Calu3 (cell line): ENCODE results near the gene AMOTL1. TPM values are rescaled to one million over a fixed set of nuclear protein-coding genes. Genes with fewer than 3 reads are reported as not detected.

Experiments
- BruUV-seq: library from RNA; stranded (reverse); fragments of 400-500 nt; replicated peaks from 2 replicates; lab custom pipeline; 2021; lab: Mats Ljungman, UMichigan
- CTCF ChIA-PET: fragments of 300-600 bp; sonication (Branson Sonifier 250); formaldehyde crosslinking; loops from one replicate; lab custom pipeline; 2022; ENCODE audit warnings: antibody characterized with exemption; lab: Charles Lee
- DNase-seq: peaks from one replicate; pipeline ENCODE4 v3.0.0; 2022
- H3K27ac Mint-ChIP-seq: one replicate; pipeline ENCODE4 v1.8.0; 2022; ENCODE audit warnings: mixed read lengths; ENCODE audit not compliant: unreplicated experiment
- H3K27me3 Mint-ChIP-seq: one replicate; pipeline ENCODE4 v1.8.0; 2022; ENCODE audit warnings: mixed read lengths; ENCODE audit not compliant: unreplicated experiment
- H3K36me3 Mint-ChIP-seq: one replicate; pipeline ENCODE4 v1.8.0; 2022; ENCODE audit warnings: mild to moderate bottlenecking, moderate library complexity, mixed read lengths; ENCODE audit not compliant: insufficient read depth, unreplicated experiment
- H3K4me1 Mint-ChIP-seq: one replicate; pipeline ENCODE4 v1.8.0; 2022; ENCODE audit warnings: mild to moderate bottlenecking, low read depth, mixed read lengths; ENCODE audit not compliant: unreplicated experiment
- H3K4me3 Mint-ChIP-seq: one replicate; pipeline ENCODE4 v1.8.0; 2022; ENCODE audit warnings: mild to moderate bottlenecking, low read depth, moderate library complexity, mixed read lengths; ENCODE audit not compliant: unreplicated experiment
- H3K9me3 Mint-ChIP-seq: one replicate; pipeline ENCODE4 v1.8.0; 2022; ENCODE audit warnings: low read depth, mixed read lengths; ENCODE audit not compliant: unreplicated experiment
- CTCF ChIP-seq: fragments of 200-600 bp; IDR thresholded peaks from one replicate; pipeline ENCODE4 v1.8.0; 2022; ENCODE audit warnings: antibody characterized with exemption; ENCODE audit not compliant: unreplicated experiment
- intact Hi-C: fragments of 100-400 bp; cut with micrococcal nuclease; formaldehyde crosslinking; loops from one replicate; pipeline ENCODE4 v1.10.0; 2022; ENCODE audit not compliant: unreplicated experiment
- total RNA-seq: library from RNA; stranded (reverse); gene quantifications from 2 replicates; pipeline ENCODE4 v1.2.3, GENCODE V29; 2022

Gene AMOTL1
- total RNA-seq, 1 experiment from 2014 or later, result 24.2 TPM

GRCh38 chr11:94801866-94802460, 33.8 kb downstream of the AMOTL1 start:
- Mint-ChIP-seq H3K4me3 (no peak overlapping the region), H3K4me1 (no peaks in the 10 kb centered on the region), H3K27ac (no peak overlapping the region), H3K36me3 (peaks cover 4% of the 10 kb centered on the region), H3K9me3 (no peaks in the 10 kb centered on the region), H3K27me3 (no peaks in the 10 kb centered on the region)
- BruUV-seq, result no TSS peak
- TF ChIP-seq CTCF, result no peak
- intact Hi-C loops, result no loop called here
- no peak for DNase-seq
- CTCF ChIA-PET, result no interaction called here

GRCh38 chr11:94802501-94802900, 34.3 kb downstream of the AMOTL1 start:
- DNase-seq, result no peak
- no peak overlapping the region for H3K27ac Mint-ChIP-seq
- no peaks in the 10 kb centered on the region for H3K9me3 Mint-ChIP-seq
- intact Hi-C loops, result no loop called here
- no peak overlapping the region for H3K4me3 Mint-ChIP-seq
- no peaks in the 10 kb centered on the region for H3K4me1 Mint-ChIP-seq
- no peaks in the 10 kb centered on the region for H3K27me3 Mint-ChIP-seq
- no peak for TF ChIP-seq CTCF
- CTCF ChIA-PET, result no interaction called here
- no TSS peak for BruUV-seq
- peaks cover 4% of the 10 kb centered on the region for H3K36me3 Mint-ChIP-seq

GRCh38 chr11:94803491-94803890, 35.3 kb downstream of the AMOTL1 start:
- H3K4me3 Mint-ChIP-seq, result no peak overlapping the region
- no peaks in the 10 kb centered on the region for H3K4me1 Mint-ChIP-seq
- no peak for DNase-seq
- H3K9me3 Mint-ChIP-seq, result no peaks in the 10 kb centered on the region
- intact Hi-C loops, result no loop called here
- no peaks in the 10 kb centered on the region for H3K27me3 Mint-ChIP-seq
- TF ChIP-seq CTCF, result no peak
- CTCF ChIA-PET, result no interaction called here
- H3K27ac Mint-ChIP-seq, result no peak overlapping the region
- peaks cover 4% of the 10 kb centered on the region for H3K36me3 Mint-ChIP-seq
- no TSS peak for BruUV-seq

GRCh38 chr11:94804874-94805273, 36.7 kb downstream of the AMOTL1 start:
- Mint-ChIP-seq H3K27me3 (no peaks in the 10 kb centered on the region), H3K4me3 (no peak overlapping the region), H3K36me3 (peaks cover 4% of the 10 kb centered on the region), H3K27ac (no peak overlapping the region), H3K4me1 (no peaks in the 10 kb centered on the region), H3K9me3 (no peaks in the 10 kb centered on the region)
- intact Hi-C loops, result no loop called here
- CTCF ChIA-PET, result no interaction called here
- DNase-seq, result no peak
- no TSS peak for BruUV-seq
- TF ChIP-seq CTCF, result no peak
